Activated gamma-delta T cell treated with Interleukin-2 at 50 U/mL for 16 hours (primary cell): ENCODE measurements around the gene KDM4D.
"Not testable (repeated sequence)": the region's sequence is repeated elsewhere in the genome, so short reads cannot be mapped to it uniquely, and the experiment has no call there.

Experiments used
- DNase-seq: peaks from one replicate; pipeline ENCODE4 v3.0.0-alpha.2; 2020

KDM4D gene

DNA sequence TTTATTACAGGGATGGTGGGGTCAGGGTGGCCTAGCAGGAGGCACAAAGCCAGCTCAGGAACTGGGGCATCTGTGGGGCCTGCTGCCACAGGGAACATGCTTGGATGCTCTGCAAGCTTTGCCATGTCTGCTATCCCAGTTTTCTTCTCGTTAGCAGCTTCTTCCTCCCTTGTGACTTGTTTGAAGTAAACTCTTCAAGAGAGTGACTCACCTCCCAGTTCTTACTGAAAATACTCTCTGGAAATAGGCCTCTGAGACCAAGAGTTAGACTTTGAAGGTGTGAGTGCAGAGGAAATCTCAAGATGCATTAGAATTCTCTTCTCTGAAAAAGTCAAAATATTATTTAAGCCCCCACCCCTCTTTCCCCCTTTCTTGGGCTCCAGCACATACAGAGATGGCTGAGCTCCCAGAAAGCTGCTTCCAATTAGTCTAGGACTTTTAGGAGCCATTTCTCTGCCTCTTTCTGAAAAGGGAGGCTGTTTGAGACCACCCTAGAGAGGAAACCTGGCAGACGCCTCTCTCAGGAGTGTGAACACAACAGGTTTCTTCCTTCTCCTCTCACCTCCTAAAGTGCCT lies 15.3 kb upstream of the KDM4D start:
- no peak for DNase-seq

DNA sequence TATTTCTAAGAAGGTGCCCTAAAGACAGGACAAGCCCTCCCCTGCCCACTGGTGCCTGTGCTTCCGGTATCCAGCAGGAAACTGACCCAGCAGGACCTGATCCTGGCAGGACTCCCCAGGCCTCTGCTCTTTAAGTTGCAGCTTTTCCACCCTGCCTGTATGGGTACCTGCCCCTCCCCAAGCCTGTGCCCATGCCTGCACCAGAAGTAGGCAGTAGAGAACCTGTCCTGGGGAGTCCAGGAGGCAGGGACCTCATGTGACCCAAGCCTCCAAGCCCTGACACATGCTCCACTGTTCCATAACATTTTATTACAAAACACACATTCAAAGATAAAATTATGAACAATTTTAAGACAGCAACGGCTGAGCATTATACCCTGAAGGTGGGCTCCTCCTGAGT lies 14.3 kb upstream of the KDM4D start:
- DNase-seq = no peak

GRCh38 chr11:94960488-94960887 lies 13.0 kb upstream of the KDM4D start:
- no peak for DNase-seq

- no peak for DNase-seq
These were observed 12.3 kb upstream of the KDM4D start for GRCh38 chr11:94961255-94961654.

DNA sequence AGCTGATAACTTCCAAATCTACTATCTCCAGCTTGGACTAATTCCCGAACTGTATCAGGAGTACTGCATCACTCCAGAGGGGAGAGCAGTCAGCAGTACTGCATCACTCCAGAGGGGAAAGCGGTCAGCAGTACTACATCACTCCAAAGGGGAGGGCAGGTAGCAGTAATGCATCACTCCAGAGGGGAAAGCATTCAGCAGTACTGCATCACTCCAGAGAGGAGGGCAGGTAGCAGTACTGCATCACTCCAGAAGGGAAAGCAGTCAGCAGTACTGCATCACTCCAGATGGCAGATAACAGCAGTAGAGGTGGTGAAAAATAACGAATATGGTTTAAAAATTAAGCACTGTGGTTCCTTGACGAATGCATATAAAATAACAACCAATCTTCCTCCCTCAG lies 8.6 kb upstream of the KDM4D start:
- no peak for DNase-seq

DNA sequence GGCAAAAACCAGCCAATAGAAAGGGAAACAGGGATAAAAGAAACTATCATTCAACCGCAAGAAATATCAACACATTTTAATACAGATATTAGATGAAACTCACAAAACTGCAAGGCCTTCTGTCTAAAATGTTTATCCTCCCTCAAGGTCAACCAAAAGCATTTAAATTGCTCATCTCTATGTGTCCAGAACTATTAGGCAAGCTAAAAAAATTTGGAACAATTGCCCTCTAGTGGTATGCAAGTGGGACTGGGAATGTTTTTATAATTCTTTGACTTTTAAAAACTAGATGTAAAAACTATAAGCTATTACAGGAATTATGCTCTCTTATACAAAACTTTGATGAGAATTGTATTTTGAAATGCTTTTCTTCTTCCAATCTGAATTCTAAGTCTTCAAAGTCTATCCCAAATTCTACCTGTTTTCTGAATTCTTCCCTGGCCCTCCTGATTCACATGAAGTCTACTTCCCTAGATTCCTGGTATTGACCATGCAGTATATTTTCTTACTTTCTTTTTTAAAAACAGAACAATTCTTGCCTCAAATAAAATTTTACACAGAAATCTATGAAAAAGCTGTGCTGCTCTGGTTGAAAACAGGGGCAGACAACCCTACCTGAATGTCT lies 5.1 kb upstream of the KDM4D start:
- DNase-seq = no peak

DNA sequence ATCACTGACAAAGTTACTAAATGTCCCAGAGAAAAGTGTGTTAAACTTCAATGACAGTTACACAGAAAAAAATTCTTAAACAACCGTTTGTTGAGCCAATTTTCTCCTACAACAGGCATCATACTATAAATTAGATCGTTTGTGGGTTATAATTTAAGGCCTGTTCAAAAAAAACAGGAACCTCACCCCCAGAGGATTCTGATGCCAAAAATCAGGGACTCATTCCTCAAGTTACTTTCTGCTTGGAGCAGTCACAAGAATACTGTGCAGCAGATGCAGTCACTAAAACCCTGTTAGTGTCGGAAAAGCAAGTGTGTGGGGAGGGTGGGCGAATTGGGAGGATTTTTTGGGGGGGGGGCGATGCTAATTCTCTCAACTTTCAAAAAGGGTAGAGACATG lies 810 bp upstream of the KDM4D start:
- DNase-seq = no peak

DNA sequence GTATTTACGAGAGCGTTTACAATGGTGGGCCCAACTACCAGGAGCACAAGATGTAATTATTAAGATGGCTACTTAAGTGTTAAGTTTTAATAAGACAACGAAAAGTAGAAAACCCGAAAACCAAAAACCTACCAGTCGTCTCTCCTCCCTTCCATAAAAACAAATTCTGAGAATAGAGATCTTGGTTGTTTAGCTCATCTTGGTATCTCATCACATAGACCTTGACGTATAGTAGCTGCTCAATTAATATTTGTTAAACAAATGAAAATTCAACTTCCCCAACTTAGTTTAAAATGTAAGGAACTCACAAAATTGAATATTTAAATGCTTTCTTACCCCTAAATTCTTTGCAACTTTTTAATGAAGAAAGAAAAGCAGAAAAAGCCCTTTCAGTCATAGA lies 669 bp downstream of the KDM4D start:
- DNase-seq = no peak

- DNase-seq = no peak
These were observed 2.1 kb downstream of the KDM4D start for GRCh38 chr11:94975599-94975998.

GRCh38 chr11:94987378-94987777 lies 13.9 kb downstream of the KDM4D start:
- no peak for DNase-seq

DNA sequence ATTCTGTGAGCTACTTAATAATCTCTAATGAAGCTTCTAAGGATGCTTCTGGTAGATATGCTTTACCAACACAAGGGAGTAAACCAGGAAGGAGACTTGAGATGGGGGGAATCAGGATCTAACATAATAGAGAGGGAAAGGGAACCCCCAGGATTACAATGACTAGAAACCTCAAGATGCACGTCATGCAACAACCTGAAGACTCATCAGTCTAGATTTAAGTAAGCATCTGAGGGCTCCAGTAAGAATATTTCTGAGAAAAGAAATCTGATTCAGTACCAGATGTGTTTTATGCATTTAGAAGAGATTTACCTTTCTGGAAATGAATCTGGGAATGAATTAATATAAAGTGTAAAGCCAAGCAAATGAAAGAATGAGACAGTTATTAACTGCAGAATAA lies 15.2 kb downstream of the KDM4D start:
- DNase-seq = no peak

- DNase-seq = no peak
These were observed 20.0 kb downstream of the KDM4D start for GRCh38 chr11:94993400-94993943.

- no peak for DNase-seq
These were observed 23.9 kb downstream of the KDM4D start for GRCh38 chr11:94997437-94997836.

GRCh38 chr11:94998285-94998684 lies 24.8 kb downstream of the KDM4D start:
- no peak for DNase-seq

DNA sequence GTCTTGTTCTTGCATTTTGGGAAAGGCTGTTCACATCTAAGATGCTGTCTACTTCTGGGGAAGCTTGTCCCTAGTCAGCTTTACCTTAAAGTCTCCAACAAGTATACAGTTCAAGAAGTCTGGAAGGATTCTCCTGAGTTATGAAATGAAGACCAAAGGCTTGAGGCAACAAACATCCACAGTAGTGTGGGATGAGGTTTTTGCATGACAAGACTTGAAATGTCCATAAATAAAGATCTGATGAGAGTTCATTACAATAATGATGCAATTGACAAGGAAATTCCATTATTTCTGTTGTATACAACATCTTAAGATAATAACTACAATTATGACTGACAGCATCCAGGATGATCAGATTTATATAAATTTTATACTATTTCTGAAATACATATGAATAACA lies 30.2 kb downstream of the KDM4D start:
- no peak for DNase-seq

DNA sequence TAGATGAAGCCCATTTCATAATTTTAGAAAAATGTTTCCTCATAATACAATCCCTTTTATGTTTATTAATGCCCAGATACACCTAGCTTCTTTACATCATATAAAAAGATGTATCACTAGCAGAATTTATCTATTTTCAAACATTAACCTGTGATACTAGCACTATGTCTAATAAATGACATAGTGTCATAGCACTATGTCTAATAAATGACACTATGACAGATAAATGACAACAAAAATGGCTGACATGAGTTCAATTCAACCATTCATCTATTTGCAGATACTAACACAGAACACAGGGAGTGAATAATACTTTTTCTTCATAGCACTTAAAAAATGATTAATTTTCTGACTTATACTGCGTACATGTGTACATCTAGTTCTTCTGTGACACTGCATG lies 32.1 kb downstream of the KDM4D start:
- DNase-seq = no peak

DNA sequence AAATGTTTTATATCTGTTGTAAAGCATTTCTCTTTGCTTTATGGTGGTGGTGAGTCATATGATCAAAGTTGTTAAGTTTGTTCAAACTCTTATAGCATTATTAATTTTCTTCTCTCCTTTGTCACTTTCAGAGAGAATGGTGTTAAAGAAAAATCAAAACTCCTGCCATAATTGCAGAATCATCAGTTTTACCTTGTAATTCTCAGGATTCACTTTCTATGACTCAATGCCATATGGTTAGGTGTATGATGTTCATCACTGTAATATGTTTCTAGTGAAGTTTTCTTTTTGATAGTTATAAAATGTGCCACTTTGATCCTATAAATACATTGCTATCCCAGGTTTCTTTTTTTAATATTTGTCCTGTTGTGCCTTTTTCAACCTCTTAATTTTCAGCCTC lies 37.9 kb downstream of the KDM4D start:
- no peak for DNase-seq

DNA sequence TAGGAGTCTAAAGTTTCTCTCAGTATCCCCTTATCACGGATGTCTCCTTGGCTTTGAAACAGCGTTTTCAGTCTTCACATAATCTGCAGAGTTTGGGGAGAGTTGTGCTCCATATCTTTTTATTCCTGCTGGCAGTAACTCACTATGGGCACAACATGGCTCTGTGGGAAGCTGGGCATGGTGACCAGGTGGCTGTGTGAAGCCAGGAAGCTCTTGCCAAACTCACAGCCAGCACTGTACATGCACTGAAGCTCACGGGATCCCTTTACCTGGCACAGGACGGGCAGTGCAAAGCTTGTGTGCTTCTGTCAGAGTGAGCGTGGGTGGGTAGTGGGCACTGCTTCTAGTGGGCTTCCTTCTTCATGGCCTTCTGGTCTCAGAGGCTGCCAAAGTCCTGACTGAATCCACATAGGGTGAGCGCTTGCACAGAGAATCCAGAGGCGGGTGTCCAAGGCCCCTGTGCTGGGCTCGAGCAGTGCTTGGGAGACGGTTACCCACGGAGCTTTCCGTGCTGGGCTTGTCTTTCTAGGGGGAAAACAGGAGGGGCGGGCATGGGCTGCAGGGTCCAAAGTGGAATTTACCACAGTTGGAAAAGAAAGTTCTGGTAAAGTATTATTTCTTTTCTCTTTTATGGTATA lies 40.8 kb downstream of the KDM4D start:
- DNase-seq = no peak

DNA sequence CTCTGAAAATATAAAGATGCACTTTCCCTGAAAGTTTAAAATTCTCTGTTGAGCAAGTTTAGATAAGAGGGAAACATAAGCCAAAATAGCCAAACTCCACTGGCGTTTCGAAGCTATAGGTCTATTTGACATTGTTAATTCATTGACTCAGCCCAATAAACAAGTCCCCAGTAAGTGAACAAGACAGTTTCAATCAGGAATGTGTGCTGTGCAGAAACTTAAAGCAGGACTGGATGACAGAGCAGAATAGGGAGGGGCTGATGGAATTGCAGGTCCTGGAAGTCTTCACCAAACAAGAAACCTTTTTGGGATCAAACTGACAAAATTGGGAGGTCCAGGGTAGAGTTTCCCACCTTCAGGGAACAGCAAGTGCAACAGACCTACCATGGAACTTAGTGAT lies 42.6 kb downstream of the KDM4D start:
- no peak for DNase-seq

- not testable (repeated sequence) for DNase-seq
These were observed 48.0 kb downstream of the KDM4D start for GRCh38 chr11:95021468-95021867.

GRCh38 chr11:95024958-95025357 lies 51.4 kb downstream of the KDM4D start, which contains the start of gene KDM4E:
Gene KDM4E (plus strand): TSS chr11:95025258. CDS start chr11:95025558, 300 bp downstream.
- DNase-seq = no peak

DNA sequence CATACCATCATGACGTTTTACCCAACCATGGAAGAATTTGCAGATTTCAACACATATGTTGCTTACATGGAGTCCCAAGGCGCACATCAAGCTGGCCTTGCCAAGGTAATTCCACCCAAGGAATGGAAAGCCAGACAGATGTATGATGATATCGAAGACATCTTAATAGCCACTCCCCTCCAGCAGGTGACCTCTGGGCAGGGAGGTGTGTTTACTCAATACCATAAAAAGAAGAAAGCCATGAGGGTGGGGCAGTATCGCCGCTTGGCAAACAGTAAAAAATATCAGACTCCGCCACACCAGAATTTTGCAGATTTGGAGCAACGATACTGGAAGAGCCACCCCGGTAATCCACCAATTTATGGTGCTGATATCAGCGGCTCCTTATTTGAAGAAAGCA lies 52.1 kb downstream of the KDM4D start:
- DNase-seq = not testable (repeated sequence)

DNA sequence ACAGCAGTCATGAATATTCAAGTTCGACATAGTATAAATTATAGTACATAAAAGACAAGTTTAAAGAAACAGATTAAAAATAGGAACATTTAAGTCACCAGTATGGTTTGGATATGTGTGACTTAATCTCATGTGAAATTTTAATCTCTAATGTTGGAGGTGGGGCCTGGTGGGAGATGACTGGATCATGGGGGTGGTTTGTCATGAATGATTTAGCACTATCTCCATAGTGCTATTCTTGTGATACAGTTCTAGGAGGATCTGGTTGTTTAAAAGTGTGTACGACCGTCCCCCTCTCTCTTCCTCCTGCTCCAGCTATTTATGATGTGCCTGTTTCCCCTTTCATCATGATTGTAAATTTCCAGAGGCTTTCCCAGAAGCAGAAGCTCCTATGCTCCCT lies 54.8 kb downstream of the KDM4D start:
- no peak for DNase-seq

DNA sequence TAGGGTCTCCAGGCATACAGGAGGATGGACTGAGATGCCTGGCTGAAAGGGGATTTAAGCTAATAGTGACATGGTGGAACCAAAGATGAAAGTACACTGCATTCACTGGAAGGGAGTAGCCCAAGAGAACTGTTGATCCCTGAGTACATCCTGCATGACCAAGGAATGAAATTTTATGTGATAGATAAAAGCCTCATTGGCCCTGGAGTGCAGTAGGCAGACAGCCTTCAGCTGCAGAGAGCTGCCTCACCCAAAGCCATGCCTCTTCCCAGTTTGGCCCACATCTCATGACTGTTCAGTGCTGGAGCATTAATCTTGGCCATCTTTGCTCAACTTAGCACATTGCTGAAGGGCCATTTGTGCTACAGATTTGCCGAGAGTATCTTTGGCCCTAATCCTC lies 59.5 kb downstream of the KDM4D start:
- no peak for DNase-seq
